Neutrophil (primary cell): ENCODE data around the gene DIAPH1.

Experiments
- H3K27ac ChIP-seq: fragments of 200-600 bp; sonication (generic); 2 replicates; pipeline ENCODE4 v1.5.1; 2016; ENCODE audit warnings: mild to moderate bottlenecking, moderate library complexity
- H3K27me3 ChIP-seq: fragments of 200-600 bp; sonication (generic); 2 replicates; pipeline ENCODE4 v1.6.0; 2016; ENCODE audit warnings: mild to moderate bottlenecking
- H3K36me3 ChIP-seq: fragments of 200-600 bp; sonication (generic); 2 replicates; pipeline ENCODE4 v1.5.1; 2017
- H3K4me1 ChIP-seq, 2 experiments: fragments of 200-600 bp in 1 of 2; sonication (generic) in 1 of 2; 1 replicate in 1 of 2; 2 replicates in 1 of 2; pipeline versions ENCODE4 v1.5.1 to v1.6.1; 2013 to 2016; ENCODE audit warnings: low read depth in 1 of 2, low read length in 1 of 2, mild to moderate bottlenecking in 1 of 2, moderate library complexity in 1 of 2; ENCODE audit not compliant: control insufficient read depth in 1 of 2, insufficient read depth in 1 of 2
- H3K4me3 ChIP-seq, 2 experiments: fragments of 200-600 bp in 1 of 2; sonication (generic) in 1 of 2; 1 replicate in 1 of 2; 2 replicates in 1 of 2; pipeline ENCODE4 v1.5.1; 2013 to 2016; ENCODE audit warnings: low read depth in 1 of 2, low read length in 1 of 2, mild to moderate bottlenecking in 1 of 2, moderate library complexity in 1 of 2
- H3K9me3 ChIP-seq: fragments of 200-600 bp; sonication (generic); 2 replicates; pipeline ENCODE4 v1.5.1; 2016
- TF ChIP-seq, protein P1 (sequence below): fragments of 200-600 bp; sonication (generic); IDR thresholded peaks from 2 replicates; pipeline ENCODE4 v1.5.1; 2016; ENCODE audit warnings: antibody characterized with exemption

The DIAPH1 gene

DNA sequence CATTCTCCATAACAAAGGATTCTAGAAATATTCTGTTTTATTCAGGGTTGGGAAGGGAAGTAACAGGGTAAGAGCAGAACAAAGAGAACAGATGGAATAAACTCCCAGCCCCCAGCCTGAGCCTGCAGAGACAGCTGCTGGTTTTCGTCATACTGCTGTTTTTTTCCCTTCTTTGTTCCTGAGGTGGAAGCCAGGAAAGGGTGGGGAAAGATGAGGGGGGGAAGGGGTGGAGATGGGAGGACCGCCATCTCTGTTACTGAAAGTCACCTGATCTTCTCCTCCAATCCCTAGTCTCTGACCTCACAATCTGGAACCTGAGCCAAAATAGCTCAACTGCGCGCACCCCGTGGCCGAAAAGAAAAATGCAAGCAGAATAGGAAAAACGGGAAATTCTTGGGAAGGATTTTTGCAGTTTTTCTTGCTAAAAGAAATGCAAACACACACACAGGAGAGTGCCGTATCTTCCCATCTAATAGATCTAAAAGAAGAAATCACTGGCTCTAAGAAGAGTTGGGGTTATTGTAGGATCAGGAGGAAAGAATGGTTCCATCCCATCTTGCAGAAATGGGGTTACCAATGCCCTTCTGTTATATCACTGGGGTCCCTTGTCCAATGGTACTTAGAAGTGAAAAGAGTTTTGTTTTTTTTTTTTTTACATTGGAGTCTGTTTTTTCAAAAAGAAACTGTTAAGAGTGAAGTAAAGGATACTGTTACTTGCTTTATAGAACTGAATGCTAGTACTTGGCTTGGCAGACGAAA, 57.9 kb downstream of the DIAPH1 start:
- H3K27me3 ChIP-seq = no peaks in the 10 kb centered on the region
- H3K9me3 ChIP-seq = no peaks in the 10 kb centered on the region
- peak overlapping the region; percentile 40 for H3K27ac ChIP-seq
- peaks cover 67% of the 10 kb centered on the region for H3K36me3 ChIP-seq
- TF ChIP-seq, protein P1, sequence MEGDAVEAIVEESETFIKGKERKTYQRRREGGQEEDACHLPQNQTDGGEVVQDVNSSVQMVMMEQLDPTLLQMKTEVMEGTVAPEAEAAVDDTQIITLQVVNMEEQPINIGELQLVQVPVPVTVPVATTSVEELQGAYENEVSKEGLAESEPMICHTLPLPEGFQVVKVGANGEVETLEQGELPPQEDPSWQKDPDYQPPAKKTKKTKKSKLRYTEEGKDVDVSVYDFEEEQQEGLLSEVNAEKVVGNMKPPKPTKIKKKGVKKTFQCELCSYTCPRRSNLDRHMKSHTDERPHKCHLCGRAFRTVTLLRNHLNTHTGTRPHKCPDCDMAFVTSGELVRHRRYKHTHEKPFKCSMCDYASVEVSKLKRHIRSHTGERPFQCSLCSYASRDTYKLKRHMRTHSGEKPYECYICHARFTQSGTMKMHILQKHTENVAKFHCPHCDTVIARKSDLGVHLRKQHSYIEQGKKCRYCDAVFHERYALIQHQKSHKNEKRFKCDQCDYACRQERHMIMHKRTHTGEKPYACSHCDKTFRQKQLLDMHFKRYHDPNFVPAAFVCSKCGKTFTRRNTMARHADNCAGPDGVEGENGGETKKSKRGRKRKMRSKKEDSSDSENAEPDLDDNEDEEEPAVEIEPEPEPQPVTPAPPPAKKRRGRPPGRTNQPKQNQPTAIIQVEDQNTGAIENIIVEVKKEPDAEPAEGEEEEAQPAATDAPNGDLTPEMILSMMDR = peak; percentile 26
- peaks cover 17 to 22% of the 10 kb centered on the region in 2 experiments for H3K4me1 ChIP-seq
- no peak overlapping the region for H3K4me3 ChIP-seq

GRCh38 chr5:141560151-141560550, 58.6 kb downstream of the DIAPH1 start:
- peak overlapping the region; percentile 26 for H3K27ac ChIP-seq
- no peak overlapping the region for H3K4me3 ChIP-seq
- TF ChIP-seq, protein P1 = no peak
- H3K36me3 ChIP-seq = peaks cover 75% of the 10 kb centered on the region
- no peaks in the 10 kb centered on the region for H3K27me3 ChIP-seq
- H3K9me3 ChIP-seq = no peaks in the 10 kb centered on the region
- peaks cover 9 to 14% of the 10 kb centered on the region in 2 experiments for H3K4me1 ChIP-seq

DNA sequence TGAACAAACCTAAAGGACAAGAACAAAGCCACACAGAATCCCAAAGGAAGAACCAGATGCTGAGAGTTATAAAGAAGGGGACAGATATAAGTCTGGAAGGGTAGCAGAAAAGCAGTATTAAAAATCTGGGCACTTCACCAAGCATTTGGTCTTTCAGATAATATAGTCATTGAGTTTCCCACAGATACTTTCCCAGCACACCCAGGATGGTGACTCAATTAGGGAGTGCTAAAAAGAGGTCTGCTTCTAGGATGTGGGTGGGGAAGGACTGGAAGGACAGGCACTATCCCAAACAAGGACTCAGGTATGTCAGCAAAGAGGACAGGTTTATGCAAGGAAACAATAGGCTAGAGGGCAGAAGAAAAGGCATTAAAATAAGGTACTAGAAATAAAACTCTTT, 59.3 kb downstream of the DIAPH1 start:
- H3K27ac ChIP-seq = no peak overlapping the region
- H3K4me3 ChIP-seq = no peak overlapping the region
- H3K27me3 ChIP-seq = no peaks in the 10 kb centered on the region
- H3K36me3 ChIP-seq = peaks cover 75% of the 10 kb centered on the region
- TF ChIP-seq, protein P1 = no peak
- H3K9me3 ChIP-seq = no peaks in the 10 kb centered on the region
- peaks cover 2 to 8% of the 10 kb centered on the region in 2 experiments for H3K4me1 ChIP-seq

GRCh38 chr5:141558150-141558549, 60.6 kb downstream of the DIAPH1 start:
- Histone ChIP-seq H3K4me3 (no peak overlapping the region), H3K27ac (peak overlapping the region; percentile 4), H3K27me3 (no peaks in the 10 kb centered on the region), H3K9me3 (no peaks in the 10 kb centered on the region), H3K36me3 (peaks cover 66% of the 10 kb centered on the region), H3K4me1 (no peaks in the 10 kb centered on the region)
- TF ChIP-seq, protein P1 = no peak

DNA sequence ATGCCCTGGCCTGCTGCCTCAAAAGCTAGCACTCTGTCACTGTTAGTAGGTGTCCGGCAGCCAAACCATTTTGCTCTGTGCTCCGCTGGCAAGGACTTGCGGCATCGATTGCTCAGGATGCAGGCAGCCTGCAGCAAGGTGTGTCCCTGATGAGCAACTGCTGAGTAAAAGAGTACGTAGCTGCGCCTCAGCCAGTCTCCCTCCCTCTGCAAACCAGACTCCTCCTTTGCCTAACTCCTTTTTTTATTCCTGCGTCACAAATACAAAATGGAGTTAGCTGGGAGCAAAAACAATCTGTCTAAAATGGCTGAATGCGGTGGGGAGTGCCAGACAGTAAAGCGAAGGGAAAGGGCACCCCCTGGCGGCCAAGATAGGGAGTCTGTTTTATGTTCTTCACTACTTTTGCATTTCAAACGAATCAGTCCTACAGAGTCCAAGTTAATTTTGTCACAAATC, 61.1 kb downstream of the DIAPH1 start:
- no peak overlapping the region for H3K4me3 ChIP-seq
- no peaks in the 10 kb centered on the region for H3K4me1 ChIP-seq
- peak overlapping the region; percentile 4 for H3K27ac ChIP-seq
- peaks cover 61% of the 10 kb centered on the region for H3K36me3 ChIP-seq
- no peaks in the 10 kb centered on the region for H3K9me3 ChIP-seq
- TF ChIP-seq, protein P1 = peak; percentile 70
- H3K27me3 ChIP-seq = no peaks in the 10 kb centered on the region
